GM12878 (cell line): Measurements from ENCODE around the gene ACAP2. TPM values are rescaled to one million over a fixed set of nuclear protein-coding genes. Genes with fewer than 3 reads are reported as not detected.

Experiments used
- BACH1 ChIP-seq: fragments of 450-650 bp; IDR thresholded peaks from 2 replicates; pipeline ENCODE4 v1.6.1; 2017; ENCODE audit warnings: mild to moderate bottlenecking, borderline replicate concordance
- CHD2 ChIP-seq: IDR thresholded peaks from 2 replicates; pipeline ENCODE4 v1.6.1; 2011; ENCODE audit warnings: low read depth, low read length, improper control_type of control experiment, borderline replicate concordance
- MXI1 ChIP-seq: fragments of 150-350 bp; IDR thresholded peaks from 2 replicates; pipeline ENCODE4 v1.6.1; 2011; ENCODE audit warnings: low read depth, mild to moderate bottlenecking, inconsistent platforms, low read length, improper control_type of control experiment
- MYB ChIP-seq: fragments of 150-350 bp; IDR thresholded peaks from 2 replicates; pipeline ENCODE4 v1.6.1; 2014; ENCODE audit warnings: mild to moderate bottlenecking, low read depth, low read length, borderline replicate concordance
- NFXL1 ChIP-seq: fragments of 450-650 bp; IDR thresholded peaks from 2 replicates; pipeline ENCODE4 v1.6.1; 2017; ENCODE audit warnings: antibody characterized with exemption, mild to moderate bottlenecking, borderline replicate concordance
- PAX5 ChIP-seq: IDR thresholded peaks from 2 replicates; pipeline ENCODE4 v1.6.1; 2011; ENCODE audit warnings: low read depth, low read length, borderline replicate concordance
- RELA ChIP-seq: fragments of 450-650 bp; IDR thresholded peaks from 2 replicates; pipeline ENCODE4 v1.8.0; 2014; ENCODE audit warnings: borderline replicate concordance; ENCODE audit not compliant: partially characterized antibody
- SMARCA5 ChIP-seq: fragments of 450-650 bp; IDR thresholded peaks from 2 replicates; pipeline ENCODE4 v1.6.1; 2017; ENCODE audit warnings: mild to moderate bottlenecking
- SRF ChIP-seq, 2 experiments: IDR thresholded peaks; 2 replicates each; pipeline ENCODE4 v1.6.1; 2011; ENCODE audit warnings: low read depth in 2 of 2, low read length in 2 of 2, mild to moderate bottlenecking in 1 of 2, moderate library complexity in 1 of 2
- STAT3 ChIP-seq: IDR thresholded peaks from 2 replicates; pipeline ENCODE4 v1.6.1; 2011; ENCODE audit warnings: low read depth, low read length, improper control_type of control experiment
- TBL1XR1 ChIP-seq: IDR thresholded peaks from 2 replicates; pipeline ENCODE4 v1.6.1; 2012; ENCODE audit warnings: low read depth, low read length, improper control_type of control experiment
- YY1 ChIP-seq: IDR thresholded peaks from 2 replicates; pipeline ENCODE4 v1.6.1; 2011; ENCODE audit warnings: low read depth, mild to moderate bottlenecking, low read length
- ZNF207 ChIP-seq: fragments of 450-650 bp; IDR thresholded peaks from 2 replicates; pipeline ENCODE4 v1.6.1; 2014; ENCODE audit warnings: antibody characterized with exemption, mild to moderate bottlenecking, borderline replicate concordance
- polyA plus RNA-seq, 11 experiments: library from polyadenylated mRNA; depleted of rRNA in 4 of 11; unstranded in 6 of 11; stranded (reverse) in 5 of 11; fragments of >200 nt; fragmentation: Nextera tagmentation in 4 of 11; fragmentation: Illumina TruSeq in 1 of 11; extraction: Ambion mirVana in 4 of 11; extraction: Trizol in 1 of 11; gene quantifications; 1 replicate in 1 of 11; 2 replicates in 10 of 11; pipeline versions ENCODE4 v1.2.1 to v1.2.3, GENCODE V29; 2011 to 2016; ENCODE audit warnings: inconsistent platforms in 2 of 11, missing spikeins in 2 of 11, low read depth in 1 of 11
- total RNA-seq, 4 experiments: library from RNA; depleted of rRNA in 3 of 4; stranded (reverse); fragments of >200 nt in 3 of 4; fragmentation: Illumina TruSeq in 1 of 4; extraction: Trizol in 1 of 4; gene quantifications; 2 replicates each; pipeline versions ENCODE4 v1.2.1 to v1.2.3, GENCODE V29; 2013 to 2021
- TF ChIP-seq, protein P1 (sequence below): fragments of 450-650 bp; IDR thresholded peaks from 2 replicates; pipeline ENCODE4 v1.6.1; 2016; ENCODE audit warnings: mild to moderate bottlenecking, moderate library complexity, borderline replicate concordance
- TF ChIP-seq, protein P2 (sequence below): fragments of 450-650 bp; IDR thresholded peaks from 2 replicates; pipeline ENCODE4 v1.6.1; 2017; ENCODE audit warnings: borderline replicate concordance
- TF ChIP-seq, protein P3 (sequence below): fragments of 450-650 bp; formaldehyde crosslinking; IDR thresholded peaks from 2 replicates; pipeline ENCODE4 v1.4.0; 2020; ENCODE audit warnings: mild to moderate bottlenecking, moderate library complexity
- TF ChIP-seq, protein P4 (sequence below): fragments of 150-350 bp; IDR thresholded peaks from 2 replicates; pipeline ENCODE4 v1.6.1; 2014; ENCODE audit warnings: mild to moderate bottlenecking, low read depth, low read length

ACAP2 gene
- total and polyA plus RNA-seq, 10 of the 15 experiments (the other 5 are each of a cell fraction or from before 2014, with no cell fraction given): 7.1 to 53.8 (median 35.7) TPM

DNA sequence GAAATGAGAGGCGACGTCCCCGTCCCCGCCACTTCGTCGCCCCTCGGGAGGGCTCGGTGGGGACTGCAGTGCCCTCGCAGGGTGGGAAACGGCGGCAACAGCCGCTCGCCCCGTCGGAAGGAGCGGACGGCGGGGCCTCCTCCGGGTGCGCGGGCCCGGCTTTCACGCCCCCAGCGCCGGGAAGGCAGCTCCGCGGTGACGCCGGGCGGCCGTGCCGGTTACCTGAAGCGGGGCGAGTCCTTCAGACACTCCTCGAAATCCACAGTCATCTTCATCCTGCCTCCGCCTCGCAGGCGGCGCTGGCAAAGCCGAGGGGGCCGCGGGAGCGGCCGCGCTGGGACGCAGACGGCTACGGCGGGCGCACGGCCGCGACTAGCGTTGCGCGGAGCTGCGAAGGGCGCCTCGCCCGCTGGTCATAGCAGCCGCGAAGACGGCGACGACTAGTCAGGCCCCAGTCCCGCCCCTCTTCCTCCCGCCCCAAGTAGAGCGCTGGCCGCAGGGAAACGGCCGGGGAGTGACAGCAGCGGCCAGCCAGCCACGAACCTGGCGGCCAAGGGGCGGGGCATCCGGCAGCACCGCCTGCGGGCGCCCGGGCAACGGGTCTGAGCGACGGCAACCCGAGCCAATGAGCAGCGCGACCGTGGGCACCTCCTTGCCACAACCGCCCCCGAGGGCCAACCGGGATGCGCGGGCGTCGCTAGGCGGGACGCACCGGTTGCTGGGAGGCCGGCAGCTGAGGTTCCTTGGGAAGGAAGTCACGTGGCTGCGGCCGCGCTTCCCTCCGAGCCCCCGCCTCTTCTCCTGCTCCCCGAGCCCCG lies at the start of gene ACAP2 (continued):
- TF ChIP-seq NFXL1 (no peak), ZNF207 (peak; percentile 18; the same call in 1 of the 2 replicates), RELA (peak; percentile 67), PAX5 (0 out of 2 replicates have a peak, but pooled peaks have one; percentile 9), BACH1 (peak; percentile 88), MYB (no peak), TBL1XR1 (0 out of 2 replicates have a peak, but pooled peaks have one; percentile 17), SRF (IDR thresholded peaks at IDR 0.05; ENCODE audit: low read depth in 2 of 2, low read length in 2 of 2) (peak in 1 of 2 experiments; percentile 10; a peak in 2 of 4 replicates), YY1 (0 out of 2 replicates have a peak, but pooled peaks have one; percentile 23), MXI1 (peak; percentile 100), CHD2 (peak; percentile 96), SMARCA5 (0 out of 2 replicates have a peak, but pooled peaks have one; percentile 52), STAT3 (no peak)
- TF ChIP-seq, protein P1, sequence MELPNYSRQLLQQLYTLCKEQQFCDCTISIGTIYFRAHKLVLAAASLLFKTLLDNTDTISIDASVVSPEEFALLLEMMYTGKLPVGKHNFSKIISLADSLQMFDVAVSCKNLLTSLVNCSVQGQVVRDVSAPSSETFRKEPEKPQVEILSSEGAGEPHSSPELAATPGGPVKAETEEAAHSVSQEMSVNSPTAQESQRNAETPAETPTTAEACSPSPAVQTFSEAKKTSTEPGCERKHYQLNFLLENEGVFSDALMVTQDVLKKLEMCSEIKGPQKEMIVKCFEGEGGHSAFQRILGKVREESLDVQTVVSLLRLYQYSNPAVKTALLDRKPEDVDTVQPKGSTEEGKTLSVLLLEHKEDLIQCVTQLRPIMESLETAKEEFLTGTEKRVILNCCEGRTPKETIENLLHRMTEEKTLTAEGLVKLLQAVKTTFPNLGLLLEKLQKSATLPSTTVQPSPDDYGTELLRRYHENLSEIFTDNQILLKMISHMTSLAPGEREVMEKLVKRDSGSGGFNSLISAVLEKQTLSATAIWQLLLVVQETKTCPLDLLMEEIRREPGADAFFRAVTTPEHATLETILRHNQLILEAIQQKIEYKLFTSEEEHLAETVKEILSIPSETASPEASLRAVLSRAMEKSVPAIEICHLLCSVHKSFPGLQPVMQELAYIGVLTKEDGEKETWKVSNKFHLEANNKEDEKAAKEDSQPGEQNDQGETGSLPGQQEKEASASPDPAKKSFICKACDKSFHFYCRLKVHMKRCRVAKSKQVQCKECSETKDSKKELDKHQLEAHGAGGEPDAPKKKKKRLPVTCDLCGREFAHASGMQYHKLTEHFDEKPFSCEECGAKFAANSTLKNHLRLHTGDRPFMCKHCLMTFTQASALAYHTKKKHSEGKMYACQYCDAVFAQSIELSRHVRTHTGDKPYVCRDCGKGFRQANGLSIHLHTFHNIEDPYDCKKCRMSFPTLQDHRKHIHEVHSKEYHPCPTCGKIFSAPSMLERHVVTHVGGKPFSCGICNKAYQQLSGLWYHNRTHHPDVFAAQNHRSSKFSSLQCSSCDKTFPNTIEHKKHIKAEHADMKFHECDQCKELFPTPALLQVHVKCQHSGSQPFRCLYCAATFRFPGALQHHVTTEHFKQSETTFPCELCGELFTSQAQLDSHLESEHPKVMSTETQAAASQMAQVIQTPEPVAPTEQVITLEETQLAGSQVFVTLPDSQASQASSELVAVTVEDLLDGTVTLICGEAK: peak; percentile 84; the same call in 1 of the 2 replicates
- TF ChIP-seq, protein P2, sequence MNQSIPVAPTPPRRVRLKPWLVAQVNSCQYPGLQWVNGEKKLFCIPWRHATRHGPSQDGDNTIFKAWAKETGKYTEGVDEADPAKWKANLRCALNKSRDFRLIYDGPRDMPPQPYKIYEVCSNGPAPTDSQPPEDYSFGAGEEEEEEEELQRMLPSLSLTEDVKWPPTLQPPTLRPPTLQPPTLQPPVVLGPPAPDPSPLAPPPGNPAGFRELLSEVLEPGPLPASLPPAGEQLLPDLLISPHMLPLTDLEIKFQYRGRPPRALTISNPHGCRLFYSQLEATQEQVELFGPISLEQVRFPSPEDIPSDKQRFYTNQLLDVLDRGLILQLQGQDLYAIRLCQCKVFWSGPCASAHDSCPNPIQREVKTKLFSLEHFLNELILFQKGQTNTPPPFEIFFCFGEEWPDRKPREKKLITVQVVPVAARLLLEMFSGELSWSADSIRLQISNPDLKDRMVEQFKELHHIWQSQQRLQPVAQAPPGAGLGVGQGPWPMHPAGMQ: no peak
- TF ChIP-seq, protein P3, sequence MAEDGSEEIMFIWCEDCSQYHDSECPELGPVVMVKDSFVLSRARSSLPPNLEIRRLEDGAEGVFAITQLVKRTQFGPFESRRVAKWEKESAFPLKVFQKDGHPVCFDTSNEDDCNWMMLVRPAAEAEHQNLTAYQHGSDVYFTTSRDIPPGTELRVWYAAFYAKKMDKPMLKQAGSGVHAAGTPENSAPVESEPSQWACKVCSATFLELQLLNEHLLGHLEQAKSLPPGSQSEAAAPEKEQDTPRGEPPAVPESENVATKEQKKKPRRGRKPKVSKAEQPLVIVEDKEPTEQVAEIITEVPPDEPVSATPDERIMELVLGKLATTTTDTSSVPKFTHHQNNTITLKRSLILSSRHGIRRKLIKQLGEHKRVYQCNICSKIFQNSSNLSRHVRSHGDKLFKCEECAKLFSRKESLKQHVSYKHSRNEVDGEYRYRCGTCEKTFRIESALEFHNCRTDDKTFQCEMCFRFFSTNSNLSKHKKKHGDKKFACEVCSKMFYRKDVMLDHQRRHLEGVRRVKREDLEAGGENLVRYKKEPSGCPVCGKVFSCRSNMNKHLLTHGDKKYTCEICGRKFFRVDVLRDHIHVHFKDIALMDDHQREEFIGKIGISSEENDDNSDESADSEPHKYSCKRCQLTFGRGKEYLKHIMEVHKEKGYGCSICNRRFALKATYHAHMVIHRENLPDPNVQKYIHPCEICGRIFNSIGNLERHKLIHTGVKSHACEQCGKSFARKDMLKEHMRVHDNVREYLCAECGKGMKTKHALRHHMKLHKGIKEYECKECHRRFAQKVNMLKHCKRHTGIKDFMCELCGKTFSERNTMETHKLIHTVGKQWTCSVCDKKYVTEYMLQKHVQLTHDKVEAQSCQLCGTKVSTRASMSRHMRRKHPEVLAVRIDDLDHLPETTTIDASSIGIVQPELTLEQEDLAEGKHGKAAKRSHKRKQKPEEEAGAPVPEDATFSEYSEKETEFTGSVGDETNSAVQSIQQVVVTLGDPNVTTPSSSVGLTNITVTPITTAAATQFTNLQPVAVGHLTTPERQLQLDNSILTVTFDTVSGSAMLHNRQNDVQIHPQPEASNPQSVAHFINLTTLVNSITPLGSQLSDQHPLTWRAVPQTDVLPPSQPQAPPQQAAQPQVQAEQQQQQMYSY (CRISPR knock-in tag): no peak
- TF ChIP-seq, protein P4, sequence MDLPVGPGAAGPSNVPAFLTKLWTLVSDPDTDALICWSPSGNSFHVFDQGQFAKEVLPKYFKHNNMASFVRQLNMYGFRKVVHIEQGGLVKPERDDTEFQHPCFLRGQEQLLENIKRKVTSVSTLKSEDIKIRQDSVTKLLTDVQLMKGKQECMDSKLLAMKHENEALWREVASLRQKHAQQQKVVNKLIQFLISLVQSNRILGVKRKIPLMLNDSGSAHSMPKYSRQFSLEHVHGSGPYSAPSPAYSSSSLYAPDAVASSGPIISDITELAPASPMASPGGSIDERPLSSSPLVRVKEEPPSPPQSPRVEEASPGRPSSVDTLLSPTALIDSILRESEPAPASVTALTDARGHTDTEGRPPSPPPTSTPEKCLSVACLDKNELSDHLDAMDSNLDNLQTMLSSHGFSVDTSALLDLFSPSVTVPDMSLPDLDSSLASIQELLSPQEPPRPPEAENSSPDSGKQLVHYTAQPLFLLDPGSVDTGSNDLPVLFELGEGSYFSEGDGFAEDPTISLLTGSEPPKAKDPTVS: no peak
